Measurements from ENCODE around the gene RBM28. TPM values are rescaled to one million over a fixed set of nuclear protein-coding genes. Genes with fewer than 3 reads are reported as not detected.

RBM28 gene
- total RNA-seq, 1 experiment from 2014 or later, result 70.0 TPM

DNA sequence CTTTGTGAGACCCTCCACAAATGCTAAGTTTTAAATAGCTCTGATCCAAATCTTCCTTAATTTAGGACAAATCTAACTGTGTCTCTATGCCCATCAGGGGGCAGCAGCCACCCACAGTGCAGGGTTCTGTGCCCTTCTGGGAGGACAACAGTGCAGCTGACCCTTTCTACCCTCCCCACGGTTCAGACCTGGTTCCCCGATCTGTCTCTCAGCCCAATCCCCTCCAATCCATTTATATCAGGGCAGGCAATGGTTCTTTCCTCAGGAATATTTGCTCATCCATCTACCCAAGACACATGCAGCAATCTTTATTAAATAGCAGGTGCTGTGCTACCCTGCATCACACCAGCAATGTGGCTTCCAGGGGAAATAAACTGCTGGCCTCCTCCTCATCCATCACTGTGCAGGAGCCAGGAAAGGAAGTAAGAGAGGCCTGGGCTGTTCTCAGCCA is 4.0 kb upstream of the RBM28 start:
- H3K9ac ChIP-seq (ENCODE audit: extremely low read depth, insufficient read length, low read length), result no peak overlapping the region
- H2BK15ac ChIP-seq (ENCODE audit: low read depth, low read length), result no peak overlapping the region
- H3K27me3 Mint-ChIP-seq (ENCODE audit: low read depth), result peaks cover 62% of the 10 kb centered on the region
- H4K20me1 ChIP-seq (ENCODE audit: control insufficient read depth, insufficient read depth, insufficient read length), result no peaks in the 10 kb centered on the region
- H3T11ph ChIP-seq (ENCODE audit: low read length), result no peak overlapping the region
- no peaks in the 10 kb centered on the region for H3K79me1 ChIP-seq (ENCODE audit: insufficient read depth, low read depth, low read length, poor library complexity, severe bottlenecking)
- H3K9me3 Mint-ChIP-seq, result no peaks in the 10 kb centered on the region
- no peak overlapping the region for H2BK120ac ChIP-seq (ENCODE audit: low read depth, low read length, poor library complexity, severe bottlenecking)
- peaks cover 6 to 11% of the 10 kb centered on the region in 2 experiments for H3K4me1 Mint-ChIP-seq
- no peak overlapping the region for H3K27ac Mint-ChIP-seq
- no peaks in the 10 kb centered on the region for H3K4me1 ChIP-seq (ENCODE audit: insufficient read depth, low read length)
- no peaks in the 10 kb centered on the region for H3K9me3 ChIP-seq (ENCODE audit: control insufficient read depth, low read depth, low read length)
- TF ChIP-seq, protein P1, sequence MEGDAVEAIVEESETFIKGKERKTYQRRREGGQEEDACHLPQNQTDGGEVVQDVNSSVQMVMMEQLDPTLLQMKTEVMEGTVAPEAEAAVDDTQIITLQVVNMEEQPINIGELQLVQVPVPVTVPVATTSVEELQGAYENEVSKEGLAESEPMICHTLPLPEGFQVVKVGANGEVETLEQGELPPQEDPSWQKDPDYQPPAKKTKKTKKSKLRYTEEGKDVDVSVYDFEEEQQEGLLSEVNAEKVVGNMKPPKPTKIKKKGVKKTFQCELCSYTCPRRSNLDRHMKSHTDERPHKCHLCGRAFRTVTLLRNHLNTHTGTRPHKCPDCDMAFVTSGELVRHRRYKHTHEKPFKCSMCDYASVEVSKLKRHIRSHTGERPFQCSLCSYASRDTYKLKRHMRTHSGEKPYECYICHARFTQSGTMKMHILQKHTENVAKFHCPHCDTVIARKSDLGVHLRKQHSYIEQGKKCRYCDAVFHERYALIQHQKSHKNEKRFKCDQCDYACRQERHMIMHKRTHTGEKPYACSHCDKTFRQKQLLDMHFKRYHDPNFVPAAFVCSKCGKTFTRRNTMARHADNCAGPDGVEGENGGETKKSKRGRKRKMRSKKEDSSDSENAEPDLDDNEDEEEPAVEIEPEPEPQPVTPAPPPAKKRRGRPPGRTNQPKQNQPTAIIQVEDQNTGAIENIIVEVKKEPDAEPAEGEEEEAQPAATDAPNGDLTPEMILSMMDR (conservative IDR thresholded peaks at IDR 0.05), result peak; percentile 64
- no CpG with 5 or more reads among the region's 2 CpGs for whole genome bisulfite sequencing (ENCODE audit: extremely low coverage, insufficient read length, low lambda C conversion rate)
- H3K18ac ChIP-seq (ENCODE audit: insufficient read length, low read depth, low read length), result no peak overlapping the region
- peaks cover 10% of the 10 kb centered on the region for H3K23me2 ChIP-seq (ENCODE audit: insufficient read length, low read depth, low read length, poor library complexity, severe bottlenecking)
- H3K27ac ChIP-seq (ENCODE audit: insufficient read length, low read depth, low read length), result no peak overlapping the region
- peaks cover 15% of the 10 kb centered on the region; the same call in 1 of the 2 replicates for H3K27me3 ChIP-seq (ENCODE audit: insufficient read depth, low read length)
- no peak overlapping the region for H4K8ac ChIP-seq (replicated peaks; ENCODE audit: insufficient read length, low read depth, low read length)
- no peak overlapping the region for H3K4me3 Mint-ChIP-seq
- no peak overlapping the region for H2BK5ac ChIP-seq (ENCODE audit: insufficient read length, low read length)
- no peak overlapping the region for H3K4me2 ChIP-seq (ENCODE audit: insufficient read depth, insufficient read length, low read length)
- no peak overlapping the region for H4K91ac ChIP-seq (ENCODE audit: insufficient read length, low read depth, low read length)
- DNase-seq, result peak; percentile 48
- no peak overlapping the region for H2AFZ ChIP-seq (ENCODE audit: low read length)
- H3K4ac ChIP-seq (ENCODE audit: low read depth, low read length), result no peak overlapping the region
- H4K5ac ChIP-seq (ENCODE audit: insufficient read length, low read depth, low read length), result no peak overlapping the region
- H3K23ac ChIP-seq (ENCODE audit: insufficient read length, low read depth, low read length), result no peak overlapping the region
- no peak overlapping the region for H2BK20ac ChIP-seq (ENCODE audit: low read depth, low read length, poor library complexity, severe bottlenecking)
- H3K36me3 Mint-ChIP-seq (ENCODE audit: insufficient read depth in 1 of 3, low read depth in 3 of 3), result no peaks in the 10 kb centered on the region
- H2AK5ac ChIP-seq (ENCODE audit: insufficient read length, low read length), result no peak overlapping the region
- H3K14ac ChIP-seq (ENCODE audit: insufficient read depth, low read length), result no peak overlapping the region
- H3K79me2 ChIP-seq (ENCODE audit: insufficient read depth, low read length), result peaks cover 4% of the 10 kb centered on the region; the same call in 1 of the 2 replicates
- H2BK12ac ChIP-seq (ENCODE audit: insufficient read length, low read depth, low read length), result no peak overlapping the region
- no peak overlapping the region for H3K56ac ChIP-seq (ENCODE audit: insufficient read length, low read depth, low read length)
